HFF-Myc (cell line): ENCODE measurements around the gene MYO1F.

Source experiments
- DNase-seq: peaks from one replicate; pipeline ENCODE4 v3.0.0-alpha.2; 2011; ENCODE audit warnings: low read depth; ENCODE audit errors: extremely low read depth
- H3K4me3 ChIP-seq: replicated peaks from 2 replicates; pipeline ENCODE4 v1.5.1; 2011; ENCODE audit warnings: low read depth, mild to moderate bottlenecking, control low read depth, low read length
- CTCF ChIP-seq: IDR thresholded peaks from 2 replicates; pipeline ENCODE4 v1.5.1; 2012; ENCODE audit warnings: mild to moderate bottlenecking, low read depth, low read length, control low read depth; ENCODE audit errors: missing control alignments

The MYO1F gene

GRCh38 chr19:8512115-8512967 is 64.9 kb downstream of the MYO1F start:
- 0 out of 2 replicates have a peak overlapping the region, but pooled peaks have one; percentile 56 for H3K4me3 ChIP-seq
- DNase-seq = no peak
- no peak for TF ChIP-seq CTCF

GRCh38 chr19:8511573-8512101 is 65.6 kb downstream of the MYO1F start:
- TF ChIP-seq CTCF = no peak
- no peak overlapping the region for H3K4me3 ChIP-seq
- no peak for DNase-seq

GRCh38 chr19:8510589-8511115 is 66.6 kb downstream of the MYO1F start:
- no peak overlapping the region for H3K4me3 ChIP-seq
- no peak for DNase-seq
- TF ChIP-seq CTCF = no peak

GRCh38 chr19:8506402-8506957 is 70.8 kb downstream of the MYO1F start:
- no peak for DNase-seq

GRCh38 chr19:8505680-8506401 is 71.4 kb downstream of the MYO1F start:
- peak; percentile 96 for TF ChIP-seq CTCF
- DNase-seq = no peak
- peak overlapping the region; percentile 49 for H3K4me3 ChIP-seq

More at GRCh38 chr19:8506402-8506957, 70.8 kb downstream of the MYO1F start:
- TF ChIP-seq CTCF = no peak
- H3K4me3 ChIP-seq = peak overlapping the region; percentile 49; the same call in 1 of the 2 replicates

GRCh38 chr19:8504919-8505318 is 72.3 kb downstream of the MYO1F start:
- DNase-seq = no peak
- no peak overlapping the region for H3K4me3 ChIP-seq
- no peak for TF ChIP-seq CTCF
